ENCODE data around the gene QARS1. TPM values are rescaled to one million over a fixed set of nuclear protein-coding genes. Genes with fewer than 3 reads are reported as not detected.

QARS1 gene
- total and polyA plus RNA-seq, 2 of the 8 experiments (the other 6 are each of a cell fraction or from before 2014, with no cell fraction given): 353 to 581 TPM

DNA sequence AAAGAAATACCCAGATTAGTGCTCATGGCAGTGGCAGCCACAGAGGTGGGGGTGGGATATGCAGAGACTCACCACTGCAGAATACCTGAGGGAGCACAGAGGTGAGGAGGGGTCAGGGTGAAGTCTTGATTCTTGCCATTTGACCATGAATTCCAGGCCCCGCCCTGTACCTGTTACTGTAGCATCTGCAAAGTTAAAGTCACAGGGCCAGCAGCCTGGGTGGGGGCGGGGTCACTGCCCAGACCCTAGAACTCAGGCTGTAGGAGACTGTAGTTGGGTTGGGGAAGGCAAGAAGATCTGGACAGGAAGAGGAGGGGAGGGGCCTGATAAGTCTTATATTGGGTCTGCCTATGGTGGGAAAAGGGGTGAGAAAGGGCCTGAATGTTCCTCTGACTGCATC lies 47.1 kb upstream of the QARS1 start:
- no peak for DNase-seq (ENCODE audit: low read depth in 1 of 2, low spot score in 2 of 2)
- POLR2A ChIA-PET (ENCODE audit: partially characterized antibody): no interaction called here
- no peaks in the 10 kb centered on the region for H3K9me3 ChIP-seq (ENCODE audit: insufficient read depth in 2 of 2, low read depth in 1 of 2, low read length in 1 of 2)

More for the DNA sequence above, 47.1 kb upstream of the QARS1 start:
- Histone ChIP-seq H3K4me2 (ENCODE audit: insufficient read depth in 1 of 2, low read depth in 2 of 2, low read length in 2 of 2) (no peak overlapping the region), H3K4me1 (replicated peaks in 1 of 4; ENCODE audit: control insufficient read depth in 3 of 4, insufficient read depth in 4 of 4, low read length in 3 of 4) (no peaks in the 10 kb centered on the region), H4K8ac (ENCODE audit: extremely low read depth, insufficient read depth, low read length) (no peak overlapping the region), H3K14ac (ENCODE audit: insufficient read length) (no peak overlapping the region), H2BK5ac (ENCODE audit: low read depth, low read length) (no peak overlapping the region), H2BK15ac (ENCODE audit: low read length) (no peak overlapping the region), H2BK120ac (replicated peaks; ENCODE audit: low read depth, low read length) (no peak overlapping the region), H3K27me3 (replicated peaks in 1 of 4; ENCODE audit: control insufficient read depth in 3 of 4, extremely low read depth in 1 of 4, insufficient read depth in 3 of 4, low read length in 3 of 4) (no peaks in the 10 kb centered on the region), H3K18ac (ENCODE audit: extremely low read depth, low read length) (no peak overlapping the region), H3K4ac (replicated peaks; ENCODE audit: insufficient read length, low read depth, low read length) (no peak overlapping the region), H3K4me3 (ENCODE audit: extremely low read depth in 1 of 4, insufficient read depth in 2 of 4, low read depth in 3 of 4, low read length in 4 of 4) (no peak overlapping the region), H3K36me3 (ENCODE audit: control insufficient read depth in 2 of 4, insufficient read depth in 4 of 4, low read length in 3 of 4) (no peaks in the 10 kb centered on the region), H3K23ac (ENCODE audit: insufficient read length) (no peak overlapping the region), H3K23me2 (ENCODE audit: low read depth, low read length) (no peaks in the 10 kb centered on the region), H3K27ac (ENCODE audit: low read depth, low read length) (no peak overlapping the region), H2BK12ac (ENCODE audit: low read depth, low read length) (no peak overlapping the region), H2AFZ (ENCODE audit: low read length) (no peak overlapping the region), H4K20me1 (replicated peaks in 1 of 2; ENCODE audit: control insufficient read depth in 1 of 2, insufficient read depth in 2 of 2, low read length in 2 of 2) (no peaks in the 10 kb centered on the region), H4K5ac (ENCODE audit: insufficient read length, low read depth, low read length) (no peak overlapping the region), H2AK5ac (ENCODE audit: low read depth, low read length) (no peak overlapping the region), H3K79me2 (ENCODE audit: control insufficient read depth in 1 of 2, insufficient read depth in 2 of 2, low read length in 2 of 2) (no peaks in the 10 kb centered on the region), H3K56ac (replicated peaks; ENCODE audit: insufficient read length, low read depth, low read length) (no peak overlapping the region), H2BK20ac (ENCODE audit: low read length) (no peak overlapping the region), H4K91ac (replicated peaks; ENCODE audit: insufficient read length, low read length) (no peak overlapping the region), H3K9ac (replicated peaks in 1 of 4; ENCODE audit: extremely low read depth in 1 of 4, low read depth in 3 of 4, low read length in 3 of 4) (no peak overlapping the region), H3K79me1 (ENCODE audit: low read depth, low read length) (no peaks in the 10 kb centered on the region)
- TF ChIP-seq E2F6 (IDR thresholded peaks at IDR 0.05): no peak
- TF ChIP-seq JUND (IDR thresholded peaks at IDR 0.05; ENCODE audit: low read length): no peak
- TF ChIP-seq RAD21 (IDR thresholded peaks at IDR 0.05 in 1 of 2, conservative IDR thresholded peaks at IDR 0.05 in 1 of 2; ENCODE audit: low read depth in 2 of 2, low read length in 2 of 2): no peak
- no peak for TF ChIP-seq RNF2 (IDR thresholded peaks at IDR 0.05; ENCODE audit: borderline replicate concordance, low read depth, low read length, missing control alignments, poor library complexity, severe bottlenecking)
- no peak for TF ChIP-seq BCL11A (IDR thresholded peaks at IDR 0.05; ENCODE audit: low read depth in 2 of 2, low read length in 2 of 2)
- no peak for TF ChIP-seq RBBP5 (IDR thresholded peaks at IDR 0.05; ENCODE audit: borderline replicate concordance, low read depth, low read length)
- no peak for TF ChIP-seq TAF7 (optimal IDR thresholded peaks at IDR 0.05; ENCODE audit: borderline replicate concordance, low read depth, low read length)
- no peak for TF ChIP-seq SUZ12 (IDR thresholded peaks at IDR 0.05; ENCODE audit: low read length)
- CTCF ChIA-PET (ENCODE audit: partially characterized antibody): interaction anchor here (1.3 to 3.3 kb wide), 2 partner anchors 19 kb away, joined by 3 to 14 read pairs; partner anchors contain the start of genes KLHDC8B and LAMB2
- 75% methylated on average over 2 of the region's 2 CpGs; no CpG with 5 or more reads in 1 of the 2 experiments for WGBS, 2 experiments (ENCODE audit: extremely low coverage in 1 of 2, insufficient coverage in 1 of 2, insufficient read length in 1 of 2, insufficient replicate concordance in 2 of 2, low coverage in 1 of 2, low lambda C conversion rate in 2 of 2, missing lambda C conversion rate in 1 of 2)
- FAIRE-seq: no peak

Measured in H1 (cell line).